Measurements from ENCODE around the gene S100A1. TPM values are rescaled to one million over a fixed set of nuclear protein-coding genes. Genes with fewer than 3 reads are reported as not detected.

S100A1 gene
- total RNA-seq, 1 experiment from 2014 or later: 1.3 TPM

GRCh38 chr1:153677718-153678518, 49.7 kb downstream of the S100A1 start (continued):
- no peak for TF ChIP-seq ZSCAN18 (CRISPR knock-in tag; IDR thresholded peaks at IDR 0.05)
- peak; percentile 82 for TF ChIP-seq CTCF (IDR thresholded peaks at IDR 0.05)
- no peak for TF ChIP-seq TEAD4 (CRISPR knock-in tag; IDR thresholded peaks at IDR 0.05)

GRCh38 chr1:153678519-153679336, 50.5 kb downstream of the S100A1 start, which contains the start of gene NPR1:
Gene NPR1 (plus strand): TSS chr1:153678688. CDS start chr1:153679109, 421 bp downstream.
- POLR2A ChIA-PET: interaction anchor here (0.6 to 1.5 kb wide), 4 partner anchors 19 to 312 kb away, joined by 3 to 4 read pairs (median 3); partner anchors contain the start of gene RPS27
- TF ChIP-seq E2F5 (CRISPR knock-in tag; IDR thresholded peaks at IDR 0.05) (0 out of 2 replicates have a peak, but pooled peaks have one; percentile 20), ETV6 (CRISPR knock-in tag; IDR thresholded peaks at IDR 0.05) (0 out of 2 replicates have a peak, but pooled peaks have one; percentile 14), JUN (CRISPR knock-in tag; IDR thresholded peaks at IDR 0.05) (0 out of 2 replicates have a peak, but pooled peaks have one; percentile 70), NR3C1 (CRISPR knock-in tag; conservative IDR thresholded peaks at IDR 0.05; ENCODE audit: low read depth) (0 out of 2 replicates have a peak, but pooled peaks have one; percentile 27), CREB1 (CRISPR knock-in tag; IDR thresholded peaks at IDR 0.05) (0 out of 2 replicates have a peak, but pooled peaks have one; percentile 42), PREB (CRISPR knock-in tag; IDR thresholded peaks at IDR 0.05; ENCODE audit: borderline replicate concordance) (no peak), PRDM15 (CRISPR knock-in tag; IDR thresholded peaks at IDR 0.05) (no peak; the same call in 1 of the 2 replicates), CREM (CRISPR knock-in tag; IDR thresholded peaks at IDR 0.05) (no peak), TCF7 (CRISPR knock-in tag; IDR thresholded peaks at IDR 0.05; ENCODE audit: low read depth) (peak; percentile 25; the same call in 1 of the 2 replicates), TEAD4 (CRISPR knock-in tag; IDR thresholded peaks at IDR 0.05) (peak; percentile 66; the same call in 1 of the 2 replicates), USF1 (CRISPR knock-in tag; IDR thresholded peaks at IDR 0.05) (peak; percentile 41; the same call in 1 of the 2 replicates), AR (CRISPR knock-in tag; IDR thresholded peaks at IDR 0.05) (no peak), RELA (CRISPR knock-in tag; IDR thresholded peaks at IDR 0.05; ENCODE audit: borderline replicate concordance) (0 out of 2 replicates have a peak, but pooled peaks have one; percentile 7)

More at GRCh38 chr1:153678519-153679336, 50.5 kb downstream of the S100A1 start, which contains the start of gene NPR1:
- Mint-ChIP-seq H3K9me3 (no peaks in the 10 kb centered on the region), H3K27me3 (ENCODE audit: low read depth) (peaks cover 24% of the 10 kb centered on the region), H3K27ac (no peak within 1 kb of the TSS), H3K4me1 (peaks cover 18% of the 10 kb centered on the region), H3K36me3 (peaks cover 7% of the 10 kb centered on the region; the same call in 1 of the 2 replicates), H3K4me3 (peak within 1 kb of the TSS; percentile 87)
- peak; percentile 60 for ATAC-seq
- DNase-seq (ENCODE audit: low spot score): peak; percentile 62
- CTCF ChIA-PET: interaction anchor here (0.6 to 4.7 kb wide), 34 partner anchors 12 to 308 kb away, joined by 3 to 52 read pairs (median 6); partner anchors contain the start of genes CHTOP, DENND4B, INTS3 and RAB13
